Left renal pelvis (tissue), 4 donors: ENCODE measurements around the gene PTPN5. TPM values are rescaled to one million over a fixed set of nuclear protein-coding genes. Genes with fewer than 3 reads are reported as not detected.

Source experiments
- DNase-seq, 4 donors: peaks; one replicate each; pipeline ENCODE4 v3.0.0-alpha.2; 2013; ENCODE audit warnings: low read depth in 4 of 4, low spot score in 3 of 4
- polyA plus RNA-seq, 4 donors: library from polyadenylated mRNA; unstranded; fragments of 120-200 nt; gene quantifications; one replicate each; pipeline ENCODE4 v1.2.1, GENCODE V29; 2013; ENCODE audit not compliant: insufficient read length in 4 of 4

Gene PTPN5
- polyA plus RNA-seq, 4 donors: 0.63 to 1.1 (median 0.82) TPM

DNA sequence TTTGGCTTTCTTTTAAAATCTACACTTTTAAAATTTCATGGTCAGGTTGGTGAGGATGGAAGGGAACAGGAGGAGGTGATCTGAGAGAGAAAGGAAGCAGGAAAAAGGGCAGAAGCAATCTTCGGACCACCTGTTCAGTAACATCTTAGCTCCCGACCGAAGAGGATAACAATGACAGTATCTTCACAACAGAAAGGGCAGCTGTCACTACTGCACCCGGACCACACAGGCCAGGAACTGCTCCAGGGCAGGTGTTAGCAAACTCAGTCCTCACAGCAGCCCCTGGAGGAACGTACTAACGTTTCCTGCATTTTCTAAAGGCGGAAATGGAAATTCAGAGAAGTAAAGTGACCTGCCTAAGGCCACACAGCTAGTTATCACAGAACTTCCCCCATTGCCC is 16.8 kb downstream of the PTPN5 start:
- no peak for DNase-seq

DNA sequence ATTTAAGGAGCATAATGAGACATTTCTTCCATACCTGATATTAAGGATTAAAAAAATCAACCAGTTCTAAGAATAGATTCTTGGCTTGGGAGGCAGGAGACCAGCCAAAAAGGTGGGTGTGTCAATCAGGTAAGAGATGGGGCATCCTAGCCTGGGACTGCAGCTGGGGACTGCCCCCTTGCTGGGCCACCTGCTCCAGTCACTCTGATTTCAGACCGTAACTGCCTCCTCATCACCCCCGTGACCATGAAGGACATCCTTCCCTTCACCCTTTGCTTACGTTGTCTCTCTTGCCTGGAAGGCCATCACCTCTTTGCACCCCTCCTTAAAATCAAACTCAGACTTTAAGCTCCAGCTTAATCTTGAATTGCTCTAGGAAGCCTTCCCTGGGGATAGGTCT is 17.9 kb downstream of the PTPN5 start:
- no peak for DNase-seq

GRCh38 chr11:18773104-18773503 is 18.5 kb downstream of the PTPN5 start:
- no peak for DNase-seq

- no peak for DNase-seq
Measured at GRCh38 chr11:18772211-18772610, 19.4 kb downstream of the PTPN5 start.

DNA sequence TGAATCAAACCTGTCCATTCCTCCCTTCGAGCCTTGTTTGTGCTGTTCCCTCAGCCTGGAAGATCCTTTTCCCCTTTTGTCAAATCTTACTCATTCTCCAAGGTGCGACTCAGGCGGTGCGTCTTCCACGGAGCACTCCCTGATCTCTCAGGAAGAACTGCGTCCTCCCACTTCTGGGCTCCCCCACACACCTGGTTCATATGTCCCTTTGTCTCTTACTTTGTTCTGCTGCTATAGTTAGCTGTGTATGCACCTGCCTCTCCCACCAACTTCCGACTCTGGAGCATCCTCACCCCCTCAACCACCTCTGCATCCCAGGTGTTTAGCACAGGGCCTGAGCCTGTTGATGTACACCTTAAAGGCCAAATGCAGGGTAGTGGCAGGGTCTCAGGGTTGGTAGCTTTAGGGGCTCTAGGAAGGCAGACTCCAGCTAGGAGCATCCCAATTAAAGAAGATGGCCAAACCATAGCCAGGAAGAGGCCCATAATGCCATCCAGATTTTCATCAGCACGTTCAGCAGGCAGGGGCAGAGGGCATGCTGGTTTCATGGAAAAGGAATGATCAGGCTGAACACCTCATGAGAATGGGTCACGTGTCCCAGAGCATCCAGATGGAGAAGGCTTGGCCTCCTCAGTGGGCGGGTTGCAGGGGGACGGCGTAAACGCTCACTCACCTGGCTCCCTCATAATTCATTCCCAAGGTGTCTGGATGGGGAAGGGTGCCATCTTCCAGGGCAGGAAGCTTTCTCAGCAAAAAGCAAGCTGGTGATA is 20.1 kb downstream of the PTPN5 start:
- DNase-seq: no peak

GRCh38 chr11:18770479-18771125 is 21.0 kb downstream of the PTPN5 start:
- DNase-seq: no peak

DNA sequence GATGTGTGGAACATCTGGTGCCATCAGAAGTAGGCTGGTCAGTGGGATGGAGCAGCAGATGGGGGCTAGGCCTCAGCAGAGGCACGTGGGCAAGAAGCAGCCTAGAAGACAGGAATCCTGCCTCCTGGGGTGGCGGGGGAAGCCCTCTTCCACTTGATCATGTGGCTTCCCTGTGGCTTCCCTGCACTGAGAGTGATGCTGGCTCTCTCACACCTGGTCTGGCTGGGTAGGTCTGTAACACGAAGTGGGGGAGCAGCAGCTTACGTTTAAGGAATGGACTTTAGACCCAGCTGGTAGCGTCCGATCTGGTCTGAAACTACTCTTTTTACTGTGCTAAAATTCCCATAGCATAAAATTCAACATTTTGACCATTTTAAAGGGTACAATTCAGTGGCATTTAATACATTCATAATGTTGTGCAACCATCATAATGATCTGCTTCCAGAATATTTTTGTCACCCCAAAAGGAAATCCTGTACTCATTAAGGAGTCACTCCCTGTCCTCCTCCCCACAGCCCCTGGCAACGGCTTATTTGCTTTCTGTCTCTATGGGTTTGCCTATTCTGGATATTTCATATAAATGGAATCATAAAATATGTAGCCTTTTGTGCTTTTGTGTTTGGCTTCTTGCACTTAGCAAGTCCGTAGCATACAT is 21.7 kb downstream of the PTPN5 start:
- no peak for DNase-seq

DNA sequence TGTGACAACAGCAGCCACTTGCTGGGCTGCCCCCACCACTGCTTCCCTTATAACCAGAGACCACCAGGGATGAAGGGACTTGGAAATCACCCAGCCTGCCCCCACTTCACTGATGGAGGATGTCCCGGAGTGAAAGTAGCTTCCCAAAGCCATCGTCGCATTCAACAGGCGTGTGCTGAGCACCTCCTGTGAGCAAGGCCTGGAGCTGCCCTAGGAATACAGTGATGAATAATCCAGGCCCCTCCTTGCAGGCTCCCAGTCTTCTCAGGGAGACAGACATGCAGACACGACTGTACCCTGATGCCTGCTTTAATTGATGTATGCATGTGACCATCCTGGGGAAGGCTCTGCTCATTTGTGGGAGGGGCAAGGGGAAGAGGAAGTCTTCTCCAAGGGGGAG is 22.6 kb downstream of the PTPN5 start:
- no peak for DNase-seq

DNA sequence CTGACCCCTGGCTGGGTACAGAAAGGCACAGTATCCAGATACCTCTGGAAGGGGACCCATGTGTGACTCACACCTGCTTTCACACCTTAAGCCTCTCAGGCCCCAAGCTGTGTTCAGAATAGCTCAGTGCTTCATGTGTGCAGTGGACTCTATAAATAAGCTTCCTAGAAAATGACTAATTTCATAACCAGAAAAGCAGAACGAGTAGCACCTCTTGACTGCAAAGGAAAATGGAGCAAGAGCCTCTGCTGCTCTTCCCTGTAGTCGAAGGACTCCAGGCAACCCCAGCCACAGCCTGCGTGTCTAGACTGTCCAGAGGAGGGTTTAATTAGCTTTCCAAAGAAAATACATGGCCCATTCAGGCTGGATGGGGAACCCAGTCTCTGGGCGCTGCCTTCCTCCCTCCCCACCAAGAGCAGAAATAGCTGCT is 23.1 kb downstream of the PTPN5 start:
- DNase-seq: no peak

DNA sequence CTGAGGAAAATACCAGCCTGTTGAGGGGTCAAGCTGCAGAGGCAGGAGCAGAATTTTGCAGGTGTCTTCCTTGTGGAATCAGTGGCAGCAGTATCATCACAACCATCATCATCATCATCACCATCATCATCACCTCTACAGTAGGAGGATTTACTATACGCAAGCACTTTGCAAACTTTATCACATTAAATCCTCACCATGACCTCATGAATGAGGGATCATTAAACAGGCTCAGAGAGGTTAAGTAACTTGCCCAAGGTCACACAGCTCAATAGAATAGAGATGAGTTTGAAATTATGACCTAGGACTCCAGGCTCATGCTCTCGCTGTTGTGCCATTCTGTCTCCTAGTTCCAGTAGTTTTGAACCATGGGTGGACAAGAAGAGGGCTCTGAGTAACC is 25.6 kb downstream of the PTPN5 start:
- no peak for DNase-seq

- no peak for DNase-seq
Measured at GRCh38 chr11:18765554-18765953, 26.0 kb downstream of the PTPN5 start.

DNA sequence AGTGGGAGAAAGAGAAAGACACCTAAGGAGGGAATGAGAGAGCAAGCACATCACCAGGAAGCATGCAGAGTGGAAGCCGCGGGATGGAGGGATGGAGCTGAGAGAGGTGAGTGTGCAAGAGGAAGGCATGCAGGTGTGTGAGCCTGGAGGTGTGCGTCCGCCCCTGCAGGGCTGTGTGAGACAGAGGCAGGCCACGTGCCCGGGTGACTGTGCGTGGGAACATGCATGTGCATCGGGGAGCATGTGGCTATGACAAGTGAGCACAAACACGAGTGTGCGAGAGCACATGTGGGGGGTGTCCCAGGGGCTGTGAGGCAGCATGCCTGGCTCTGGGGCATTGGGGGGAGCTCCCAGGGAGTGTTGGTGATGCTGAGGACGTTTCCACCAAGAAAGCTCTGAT is 29.9 kb downstream of the PTPN5 start:
- DNase-seq: no peak

GRCh38 chr11:18761144-18761543 is 30.5 kb downstream of the PTPN5 start:
- no peak for DNase-seq

- peak in 2 of 4 donors; percentile 4 to 6 for DNase-seq
Measured at GRCh38 chr11:18757811-18758210, 33.8 kb downstream of the PTPN5 start.

DNA sequence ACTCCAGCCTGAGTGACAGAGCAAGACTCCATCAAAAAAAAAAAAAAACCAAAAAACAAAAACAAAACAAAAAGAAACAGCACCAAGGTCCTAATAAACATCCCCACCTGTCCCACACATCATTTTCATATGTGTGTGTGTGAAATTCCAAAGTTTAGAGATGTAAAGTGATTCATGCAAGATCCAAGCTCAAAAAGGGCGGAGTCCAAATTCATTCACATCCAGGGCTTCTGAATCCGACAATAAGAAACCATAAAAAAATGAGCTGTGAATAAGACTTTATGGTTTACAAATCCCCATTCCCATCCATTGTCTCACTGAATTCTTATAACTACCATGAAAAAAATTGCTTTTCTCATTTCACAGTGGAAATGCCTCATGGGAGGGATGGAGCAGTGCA is 34.7 kb downstream of the PTPN5 start:
- DNase-seq: no peak

DNA sequence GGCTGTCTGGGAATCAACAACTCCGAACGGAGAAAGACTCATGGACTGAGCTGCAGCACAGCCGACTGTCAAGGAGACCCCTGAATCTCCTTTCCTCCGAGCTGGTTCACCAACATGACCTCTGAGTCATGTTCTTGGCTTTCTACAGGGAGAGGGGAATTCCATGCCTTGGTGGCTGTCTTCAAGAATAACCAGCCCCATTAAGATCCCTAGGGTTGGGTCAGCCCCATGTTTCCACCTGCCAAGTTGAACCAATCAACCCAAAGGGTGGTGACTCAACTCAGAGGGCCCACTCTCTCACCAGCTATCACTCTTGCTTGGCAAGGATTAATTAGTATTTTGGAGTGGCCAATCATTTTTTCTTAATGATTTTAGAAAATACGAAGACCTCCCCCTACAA is 37.3 kb downstream of the PTPN5 start:
- DNase-seq: no peak

DNA sequence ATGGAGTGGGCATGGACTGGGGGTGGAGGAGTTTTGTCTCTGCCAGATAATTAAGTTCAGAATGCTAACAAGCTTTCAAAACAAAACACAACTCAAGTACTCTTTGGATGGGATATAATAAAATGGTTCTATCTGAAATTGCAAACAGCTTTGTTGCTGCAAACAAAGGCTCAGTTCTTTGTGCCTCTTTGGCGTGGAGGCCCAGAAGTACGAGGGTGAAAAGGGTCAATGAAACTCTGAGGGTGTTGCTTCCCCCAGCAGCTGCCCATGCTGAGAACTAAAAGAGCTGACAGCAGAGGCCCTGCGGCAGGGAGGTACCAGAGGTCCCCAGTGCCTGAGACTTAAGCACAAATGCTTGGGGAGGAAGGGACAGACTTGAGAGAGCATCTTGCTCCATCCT is 39.1 kb downstream of the PTPN5 start:
- DNase-seq: no peak

DNA sequence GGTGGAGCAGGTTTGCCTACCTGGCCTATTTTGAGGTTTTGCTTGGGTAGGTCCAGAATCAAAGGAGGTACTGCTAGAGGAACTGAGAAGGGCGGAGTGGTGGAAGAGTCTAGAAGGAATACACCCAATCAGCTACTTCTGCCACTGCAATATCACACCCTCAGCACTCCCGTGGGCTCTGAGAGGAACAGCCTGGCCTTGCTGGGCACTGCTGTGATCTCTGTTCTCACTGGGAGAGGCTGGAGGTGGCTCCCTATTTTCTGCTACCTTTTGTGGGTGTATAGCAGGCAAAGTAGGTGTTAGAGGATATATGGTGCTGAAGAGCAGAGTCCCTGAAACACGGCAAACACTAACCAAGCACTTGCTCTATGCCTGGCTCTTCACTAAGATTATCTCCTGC is 40.7 kb downstream of the PTPN5 start:
- no peak for DNase-seq

DNA sequence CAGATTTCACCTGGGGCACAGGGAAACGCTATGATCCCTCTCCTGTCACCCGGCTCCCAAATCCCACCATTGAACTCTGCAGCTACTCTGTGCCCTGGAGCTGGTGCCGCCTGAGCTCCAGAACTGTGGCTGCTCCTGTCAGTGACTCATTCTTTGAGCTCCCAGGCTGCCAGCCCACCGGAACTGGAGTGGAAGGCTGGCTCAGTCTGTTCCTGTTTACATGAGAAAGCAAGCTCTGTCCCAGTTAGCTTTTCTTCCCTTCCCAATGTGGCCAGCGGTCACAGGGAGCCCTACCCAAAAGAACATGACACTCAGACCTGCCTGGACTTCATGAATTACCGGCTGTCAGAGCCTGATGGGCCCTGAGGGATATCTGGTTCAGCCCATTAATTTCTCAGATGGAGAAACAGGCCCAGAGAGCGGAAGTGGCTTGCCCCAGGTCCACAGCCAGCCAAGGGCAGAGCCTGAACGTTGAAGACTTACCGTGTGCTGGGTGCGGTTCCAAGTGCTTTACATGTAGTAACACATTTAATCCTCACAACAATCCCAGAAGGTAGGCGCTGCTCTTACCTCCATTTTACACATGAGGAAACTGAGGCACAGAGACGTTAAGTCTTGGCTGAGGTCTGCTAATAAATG is 41.8 kb downstream of the PTPN5 start:
- no peak for DNase-seq

DNA sequence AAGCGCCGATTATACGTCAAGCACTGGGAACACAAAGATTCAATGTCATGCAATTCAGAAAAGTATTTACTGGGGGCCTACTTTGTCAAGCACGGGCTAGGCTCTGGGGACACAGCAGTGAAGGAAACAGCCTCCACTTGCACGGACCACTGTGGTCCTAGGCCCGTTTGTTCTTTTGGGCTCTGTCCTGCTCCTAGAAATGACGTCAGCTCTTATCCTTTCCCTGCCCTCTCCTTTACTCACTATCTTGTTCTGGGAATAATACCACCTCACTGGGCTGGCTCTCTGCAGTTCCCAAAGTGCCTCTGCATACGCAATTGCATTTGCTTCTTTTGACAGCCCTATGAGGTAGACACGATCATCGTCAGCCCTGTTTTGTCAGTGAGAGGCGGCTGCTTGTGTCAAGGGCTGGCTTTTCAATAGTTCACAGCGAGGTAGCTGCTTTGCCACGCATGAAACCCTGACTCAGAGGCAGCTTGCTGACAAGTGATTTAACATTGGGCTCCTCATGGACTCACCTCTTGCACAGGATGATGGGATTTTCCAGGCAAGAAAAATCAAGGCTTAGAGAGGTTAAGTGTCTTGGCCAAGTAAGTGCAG is 42.7 kb downstream of the PTPN5 start:
- DNase-seq: no peak

GRCh38 chr11:18745251-18745650 is 46.3 kb downstream of the PTPN5 start:
- no peak for DNase-seq
